ENCODE data around the gene IBA57. TPM values are rescaled to one million over a fixed set of nuclear protein-coding genes. Genes with fewer than 3 reads are reported as not detected.

Gene IBA57
- total RNA-seq, result 55.6 TPM

- Histone ChIP-seq H3K27me3 (no peaks in the 10 kb centered on the region), H3K36me3 (no peaks in the 10 kb centered on the region), H3K4me3 (peak within 1 kb of the TSS; percentile 80 to 91), H3K27ac (peak within 1 kb of the TSS; percentile 94 to 98), H3K4me1 (peaks cover 0 to 11% of the 10 kb centered on the region in 2 donors), H3K9me3 (no peaks in the 10 kb centered on the region)
- DNase-seq (ENCODE audit: low spot score in 2 of 2), result peak; percentile 96 to 99
- TF ChIP-seq CTCF (IDR thresholded peaks at IDR 0.05), result peak; percentile 84 to 97 (median 87)
- intact Hi-C loops (cut with DNase I), result loop anchor here (1.0 to 5.0 kb wide), 8 partner anchors 16 to 377 kb away; partner anchors contain the start of genes ARF1, GJC2, GUK1 and MRPL55
Observed at GRCh38 chr1:228165372-228166169, at the start of gene IBA57. TSS of gene IBA57 (plus strand) at chr1:228165804. CDS start at chr1:228165817, 13 bp downstream.

- Histone ChIP-seq H3K9me3 (no peaks in the 10 kb centered on the region), H3K4me1 (no peaks in the 10 kb centered on the region), H3K4me3 (no peak overlapping the region), H3K27ac (no peak overlapping the region), H3K27me3 (no peaks in the 10 kb centered on the region), H3K36me3 (no peaks in the 10 kb centered on the region)
- intact Hi-C loops (cut with DNase I), result no loop called here
- no peak for DNase-seq (ENCODE audit: low spot score in 2 of 2)
- no peak for TF ChIP-seq CTCF (IDR thresholded peaks at IDR 0.05)
Observed at GRCh38 chr1:228117335-228117734, 48.3 kb upstream of the IBA57 start.

GRCh38 chr1:228118040-228118439 is 47.6 kb upstream of the IBA57 start:
- Histone ChIP-seq H3K9me3 (no peaks in the 10 kb centered on the region), H3K4me3 (no peak overlapping the region), H3K27ac (no peak overlapping the region), H3K27me3 (no peaks in the 10 kb centered on the region), H3K4me1 (no peaks in the 10 kb centered on the region), H3K36me3 (no peaks in the 10 kb centered on the region)
- DNase-seq (ENCODE audit: low spot score in 2 of 2), result no peak
- TF ChIP-seq CTCF (IDR thresholded peaks at IDR 0.05), result no peak
- intact Hi-C loops (cut with DNase I), result no loop called here

- peak in 1 of 3 experiments; percentile 5 for TF ChIP-seq CTCF (IDR thresholded peaks at IDR 0.05)
- H3K36me3 ChIP-seq, result no peaks in the 10 kb centered on the region
- H3K27ac ChIP-seq, result peak overlapping the region; percentile 30 to 47
- H3K27me3 ChIP-seq, result no peaks in the 10 kb centered on the region
- DNase-seq (ENCODE audit: low spot score in 2 of 2), result no peak
- H3K9me3 ChIP-seq, result no peaks in the 10 kb centered on the region
- intact Hi-C loops (cut with DNase I), result no loop called here
- H3K4me1 ChIP-seq, result no peaks in the 10 kb centered on the region
- H3K4me3 ChIP-seq, result no peak overlapping the region
Observed at GRCh38 chr1:228120351-228120750, 45.3 kb upstream of the IBA57 start.

GRCh38 chr1:228120857-228121489 is 44.6 kb upstream of the IBA57 start:
- no peaks in the 10 kb centered on the region for H3K27me3 ChIP-seq
- no peak for TF ChIP-seq CTCF (IDR thresholded peaks at IDR 0.05)
- H3K27ac ChIP-seq, result peak overlapping the region; percentile 30 to 47
- H3K4me3 ChIP-seq, result no peak overlapping the region
- no peak for DNase-seq (ENCODE audit: low spot score in 2 of 2)
- no peaks in the 10 kb centered on the region for H3K36me3 ChIP-seq
- H3K9me3 ChIP-seq, result no peaks in the 10 kb centered on the region
- intact Hi-C loops (cut with DNase I), result no loop called here
- H3K4me1 ChIP-seq, result no peaks in the 10 kb centered on the region
